Vagina (tissue), 2 donors: Measurements from ENCODE around the gene TRPV6.

Source experiments
- CTCF ChIP-seq, 3 experiments: fragments of 450-650 bp in 2 of 3; fragments of 200-600 bp in 1 of 3; sonication (generic) in 1 of 3; IDR thresholded peaks; one replicate each; pipeline ENCODE4 v1.5.1; 2017 to 2019; ENCODE audit warnings: antibody characterized with exemption in 3 of 3, mild to moderate bottlenecking in 2 of 3, moderate library complexity in 2 of 3
- POLR2A ChIP-seq, 2 donors: fragments of 450-650 bp; IDR thresholded peaks; one replicate each; pipeline ENCODE4 v1.6.1; 2017; ENCODE audit warnings: antibody characterized with exemption in 2 of 2, mild to moderate bottlenecking in 2 of 2, moderate library complexity in 2 of 2
- POLR2AphosphoS5 ChIP-seq, 2 donors: sonication (generic); formaldehyde crosslinking; IDR thresholded peaks; one replicate each; pipeline ENCODE4 v1.9.0; 2017; ENCODE audit warnings: antibody characterized with exemption in 2 of 2, mild to moderate bottlenecking in 2 of 2, low read depth in 1 of 2; ENCODE audit not compliant: insufficient read depth in 1 of 2

- TF ChIP-seq CTCF (IDR thresholded peaks at IDR 0.05) = no peak
- no peak for TF ChIP-seq POLR2A (IDR thresholded peaks at IDR 0.05)
- TF ChIP-seq POLR2AphosphoS5 (IDR thresholded peaks at IDR 0.05; ENCODE audit: insufficient read depth in 1 of 2, low read depth in 1 of 2) = peak; percentile 13 to 68
These were observed 29.6 kb downstream of the TRPV6 start for GRCh38 chr7:142855756-142856564.
